Tibial nerve (tissue), 4 donors: ENCODE results near the gene PPM1L.

ENCODE experiments used
- EP300 ChIP-seq, 2 donors: sonication (generic); formaldehyde crosslinking; IDR thresholded peaks; one replicate each; pipeline ENCODE4 v1.6.1; 2017; ENCODE audit warnings: antibody characterized with exemption in 2 of 2, mild to moderate bottlenecking in 1 of 2
- POLR2A ChIP-seq, 2 donors: fragments of 450-650 bp; IDR thresholded peaks; one replicate each; pipeline ENCODE4 v1.6.1; 2017; ENCODE audit warnings: antibody characterized with exemption in 2 of 2, mild to moderate bottlenecking in 2 of 2, moderate library complexity in 2 of 2
- TF ChIP-seq, protein P1 (sequence below), 5 experiments: fragments of 200-600 bp in 3 of 5; fragments of 450-650 bp in 2 of 5; sonication (generic) in 3 of 5; IDR thresholded peaks; one replicate each; pipeline ENCODE4 v1.5.1; 2016 to 2019; ENCODE audit warnings: antibody characterized with exemption in 5 of 5, mild to moderate bottlenecking in 3 of 5, moderate library complexity in 2 of 5

DNA sequence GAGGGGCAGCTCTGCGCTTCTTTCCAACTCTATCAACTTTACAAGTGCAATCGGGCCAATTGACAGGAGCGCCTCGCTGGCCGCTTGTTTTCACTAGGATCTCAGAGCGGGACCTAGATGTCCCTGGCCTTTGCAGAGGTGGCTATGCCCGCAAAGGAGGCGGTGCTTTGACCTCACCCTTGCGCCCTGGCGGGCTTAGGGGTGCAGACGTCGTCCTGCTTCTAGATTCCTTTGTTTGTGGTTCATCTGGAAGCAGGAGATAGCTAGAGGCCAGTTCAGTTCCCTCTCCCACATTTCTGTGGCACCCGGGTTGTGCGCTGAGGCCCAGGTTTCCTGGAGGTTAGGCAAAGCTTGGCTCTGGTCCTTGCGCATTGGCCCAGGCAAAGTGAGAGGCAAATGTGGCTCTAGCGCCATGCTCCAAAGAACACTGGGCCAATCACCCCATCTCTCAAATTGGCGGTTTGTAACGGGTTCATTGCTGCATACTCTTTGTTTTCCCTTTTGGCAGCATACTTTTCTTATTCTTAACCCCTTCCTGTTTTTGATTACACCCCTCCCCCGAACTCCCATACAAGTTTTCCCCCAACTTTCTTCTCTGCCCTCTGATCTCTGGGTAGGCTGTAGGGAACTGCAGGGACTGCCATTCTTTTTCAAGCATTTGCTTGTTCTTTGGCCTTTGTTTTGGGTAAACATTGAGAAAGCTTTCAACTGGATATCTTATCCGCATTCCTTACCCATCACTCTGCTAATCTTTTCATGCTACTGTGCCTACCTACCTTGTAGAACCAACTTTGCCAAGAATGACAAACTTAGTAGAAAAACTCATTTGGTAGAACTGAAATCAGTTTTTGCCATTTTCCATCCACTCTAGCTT, 1.4 kb downstream of the PPM1L start:
- TF ChIP-seq, protein P1, sequence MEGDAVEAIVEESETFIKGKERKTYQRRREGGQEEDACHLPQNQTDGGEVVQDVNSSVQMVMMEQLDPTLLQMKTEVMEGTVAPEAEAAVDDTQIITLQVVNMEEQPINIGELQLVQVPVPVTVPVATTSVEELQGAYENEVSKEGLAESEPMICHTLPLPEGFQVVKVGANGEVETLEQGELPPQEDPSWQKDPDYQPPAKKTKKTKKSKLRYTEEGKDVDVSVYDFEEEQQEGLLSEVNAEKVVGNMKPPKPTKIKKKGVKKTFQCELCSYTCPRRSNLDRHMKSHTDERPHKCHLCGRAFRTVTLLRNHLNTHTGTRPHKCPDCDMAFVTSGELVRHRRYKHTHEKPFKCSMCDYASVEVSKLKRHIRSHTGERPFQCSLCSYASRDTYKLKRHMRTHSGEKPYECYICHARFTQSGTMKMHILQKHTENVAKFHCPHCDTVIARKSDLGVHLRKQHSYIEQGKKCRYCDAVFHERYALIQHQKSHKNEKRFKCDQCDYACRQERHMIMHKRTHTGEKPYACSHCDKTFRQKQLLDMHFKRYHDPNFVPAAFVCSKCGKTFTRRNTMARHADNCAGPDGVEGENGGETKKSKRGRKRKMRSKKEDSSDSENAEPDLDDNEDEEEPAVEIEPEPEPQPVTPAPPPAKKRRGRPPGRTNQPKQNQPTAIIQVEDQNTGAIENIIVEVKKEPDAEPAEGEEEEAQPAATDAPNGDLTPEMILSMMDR (IDR thresholded peaks at IDR 0.05): no peak
- TF ChIP-seq POLR2A (IDR thresholded peaks at IDR 0.05): no peak
- TF ChIP-seq EP300 (IDR thresholded peaks at IDR 0.05): no peak
